ENCODE measurements around the gene MYBPC1. TPM values are rescaled to one million over a fixed set of nuclear protein-coding genes. Genes with fewer than 3 reads are reported as not detected.

MYBPC1 gene
- total and polyA plus RNA-seq, 9 of the 15 experiments (the other 6 are each of a cell fraction or from before 2014, with no cell fraction given) = not detected

GRCh38 chr12:101697197-101697929 is 102.6 kb downstream of the MYBPC1 start, which contains the start of gene CHPT1 (continued):
- TF ChIP-seq ZFX (CRISPR knock-in tag; IDR thresholded peaks at IDR 0.05) (peak; percentile 83), ZNF184 (CRISPR knock-in tag; IDR thresholded peaks at IDR 0.05) (no peak), TFAM (CRISPR knock-in tag; conservative IDR thresholded peaks at IDR 0.05) (no peak), KDM5B (IDR thresholded peaks at IDR 0.05; ENCODE audit: insufficient replicate concordance, low read depth, low read length) (peak; percentile 75), KLF13 (tag; IDR thresholded peaks at IDR 0.05; ENCODE audit: borderline replicate concordance, low read depth) (no peak), PML (IDR thresholded peaks at IDR 0.05; ENCODE audit: low read length) (0 out of 2 replicates have a peak, but pooled peaks have one; percentile 12), CBX3 (IDR thresholded peaks at IDR 0.05; ENCODE audit: borderline replicate concordance in 1 of 2, low read length in 2 of 2) (no peak), CBFB (CRISPR knock-in tag; IDR thresholded peaks at IDR 0.05) (peak; percentile 84; the same call in 1 of the 2 replicates), ZBTB7A (IDR thresholded peaks at IDR 0.05; ENCODE audit: borderline replicate concordance, control insufficient read depth, low read depth, low read length) (peak; percentile 88), USF1 (CRISPR knock-in tag; IDR thresholded peaks at IDR 0.05) (no peak), SNIP1 (IDR thresholded peaks at IDR 0.05; ENCODE audit: low read depth) (no peak), ATF4 (CRISPR knock-in tag; IDR thresholded peaks at IDR 0.05) (peak; percentile 3; the same call in 1 of the 2 replicates), CTBP1 (IDR thresholded peaks at IDR 0.05; ENCODE audit: borderline replicate concordance) (peak; percentile 6), MAZ (CRISPR knock-in tag; conservative IDR thresholded peaks at IDR 0.05 in 1 of 2, IDR thresholded peaks at IDR 0.05 in 1 of 2) (peak; percentile 53 to 61; a peak in 1 of 4 replicates), HMGN3 (IDR thresholded peaks at IDR 0.05; ENCODE audit: borderline replicate concordance, extremely low read depth, insufficient read length, low read depth, low read length) (peak; percentile 62), PHTF2 (CRISPR knock-in tag; IDR thresholded peaks at IDR 0.05) (no peak), ZFPM2 (CRISPR knock-in tag; IDR thresholded peaks at IDR 0.05) (0 out of 2 replicates have a peak, but pooled peaks have one; percentile 15), TEAD4 (IDR thresholded peaks at IDR 0.05; ENCODE audit: low read length) (peak; percentile 29; the same call in 1 of the 2 replicates), TEAD4 (CRISPR knock-in tag; IDR thresholded peaks at IDR 0.05; ENCODE audit: borderline replicate concordance) (no peak), HMG20B (CRISPR knock-in tag; IDR thresholded peaks at IDR 0.05) (no peak)
- TF ChIP-seq, protein P1, sequence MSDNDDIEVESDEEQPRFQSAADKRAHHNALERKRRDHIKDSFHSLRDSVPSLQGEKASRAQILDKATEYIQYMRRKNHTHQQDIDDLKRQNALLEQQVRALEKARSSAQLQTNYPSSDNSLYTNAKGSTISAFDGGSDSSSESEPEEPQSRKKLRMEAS (CRISPR knock-in tag; IDR thresholded peaks at IDR 0.05) = no peak
- TF ChIP-seq, protein P2, sequence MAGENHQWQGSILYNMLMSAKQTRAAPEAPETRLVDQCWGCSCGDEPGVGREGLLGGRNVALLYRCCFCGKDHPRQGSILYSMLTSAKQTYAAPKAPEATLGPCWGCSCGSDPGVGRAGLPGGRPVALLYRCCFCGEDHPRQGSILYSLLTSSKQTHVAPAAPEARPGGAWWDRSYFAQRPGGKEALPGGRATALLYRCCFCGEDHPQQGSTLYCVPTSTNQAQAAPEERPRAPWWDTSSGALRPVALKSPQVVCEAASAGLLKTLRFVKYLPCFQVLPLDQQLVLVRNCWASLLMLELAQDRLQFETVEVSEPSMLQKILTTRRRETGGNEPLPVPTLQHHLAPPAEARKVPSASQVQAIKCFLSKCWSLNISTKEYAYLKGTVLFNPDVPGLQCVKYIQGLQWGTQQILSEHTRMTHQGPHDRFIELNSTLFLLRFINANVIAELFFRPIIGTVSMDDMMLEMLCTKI (IDR thresholded peaks at IDR 0.05; ENCODE audit: partially characterized antibody) = no peak
- TF ChIP-seq, protein P3, sequence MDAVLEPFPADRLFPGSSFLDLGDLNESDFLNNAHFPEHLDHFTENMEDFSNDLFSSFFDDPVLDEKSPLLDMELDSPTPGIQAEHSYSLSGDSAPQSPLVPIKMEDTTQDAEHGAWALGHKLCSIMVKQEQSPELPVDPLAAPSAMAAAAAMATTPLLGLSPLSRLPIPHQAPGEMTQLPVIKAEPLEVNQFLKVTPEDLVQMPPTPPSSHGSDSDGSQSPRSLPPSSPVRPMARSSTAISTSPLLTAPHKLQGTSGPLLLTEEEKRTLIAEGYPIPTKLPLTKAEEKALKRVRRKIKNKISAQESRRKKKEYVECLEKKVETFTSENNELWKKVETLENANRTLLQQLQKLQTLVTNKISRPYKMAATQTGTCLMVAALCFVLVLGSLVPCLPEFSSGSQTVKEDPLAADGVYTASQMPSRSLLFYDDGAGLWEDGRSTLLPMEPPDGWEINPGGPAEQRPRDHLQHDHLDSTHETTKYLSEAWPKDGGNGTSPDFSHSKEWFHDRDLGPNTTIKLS (IDR thresholded peaks at IDR 0.05; ENCODE audit: borderline replicate concordance, low read depth) = 0 out of 2 replicates have a peak, but pooled peaks have one; percentile 15

Data from K562 (cell line).